Measurements from ENCODE around the gene SEC11C.

Gene SEC11C

DNA sequence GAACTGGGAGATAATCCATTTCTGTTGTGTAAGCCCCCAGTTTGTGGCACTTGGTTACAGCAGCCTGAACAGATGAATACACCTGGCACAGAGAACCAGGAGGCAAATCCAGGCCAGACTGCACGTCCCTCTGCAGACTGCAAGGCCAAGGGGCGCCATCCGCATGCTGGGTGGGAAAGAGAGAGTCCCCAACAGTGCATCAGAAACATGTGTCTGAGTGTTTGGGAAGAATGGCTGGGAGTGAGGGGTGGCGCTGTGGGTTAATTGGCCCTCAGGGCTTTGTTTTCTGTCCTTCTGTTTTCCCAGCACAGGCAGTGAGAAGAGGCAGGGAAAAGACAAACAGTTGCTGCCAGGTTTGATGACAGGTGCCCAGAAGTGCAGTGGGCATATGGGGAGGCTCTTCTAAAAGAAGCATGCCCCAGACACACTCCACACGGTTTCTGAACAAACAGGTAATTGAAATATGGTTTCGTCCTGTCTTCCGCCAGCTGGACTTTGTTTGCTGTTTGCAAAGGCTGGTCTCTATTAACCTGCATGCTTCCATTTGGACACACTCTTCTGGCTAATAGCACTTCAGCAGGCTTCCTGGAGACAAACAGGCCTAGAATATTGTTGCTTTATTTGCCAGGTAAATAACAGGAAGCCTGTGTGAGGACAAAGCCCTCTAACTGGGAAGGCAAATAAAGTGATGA, 43.4 kb upstream of the SEC11C start:
- Histone ChIP-seq H3K9me3 (ENCODE audit: control insufficient read depth, low read length) (no peaks in the 10 kb centered on the region), H2AFZ (no peak overlapping the region), H3K4me3 (ENCODE audit: low read depth, low read length) (no peak overlapping the region), H3K36me3 (ENCODE audit: control insufficient read depth, insufficient read depth, low read length) (no peaks in the 10 kb centered on the region), H3K4me2 (ENCODE audit: low read length) (no peak overlapping the region), H3K79me2 (no peaks in the 10 kb centered on the region), H3K27ac (no peak overlapping the region), H3K4me1 (no peaks in the 10 kb centered on the region), H3K27me3 (ENCODE audit: control insufficient read depth, insufficient read depth, low read length) (no peaks in the 10 kb centered on the region), H3K9ac (no peak overlapping the region)
- TF ChIP-seq, protein P1, sequence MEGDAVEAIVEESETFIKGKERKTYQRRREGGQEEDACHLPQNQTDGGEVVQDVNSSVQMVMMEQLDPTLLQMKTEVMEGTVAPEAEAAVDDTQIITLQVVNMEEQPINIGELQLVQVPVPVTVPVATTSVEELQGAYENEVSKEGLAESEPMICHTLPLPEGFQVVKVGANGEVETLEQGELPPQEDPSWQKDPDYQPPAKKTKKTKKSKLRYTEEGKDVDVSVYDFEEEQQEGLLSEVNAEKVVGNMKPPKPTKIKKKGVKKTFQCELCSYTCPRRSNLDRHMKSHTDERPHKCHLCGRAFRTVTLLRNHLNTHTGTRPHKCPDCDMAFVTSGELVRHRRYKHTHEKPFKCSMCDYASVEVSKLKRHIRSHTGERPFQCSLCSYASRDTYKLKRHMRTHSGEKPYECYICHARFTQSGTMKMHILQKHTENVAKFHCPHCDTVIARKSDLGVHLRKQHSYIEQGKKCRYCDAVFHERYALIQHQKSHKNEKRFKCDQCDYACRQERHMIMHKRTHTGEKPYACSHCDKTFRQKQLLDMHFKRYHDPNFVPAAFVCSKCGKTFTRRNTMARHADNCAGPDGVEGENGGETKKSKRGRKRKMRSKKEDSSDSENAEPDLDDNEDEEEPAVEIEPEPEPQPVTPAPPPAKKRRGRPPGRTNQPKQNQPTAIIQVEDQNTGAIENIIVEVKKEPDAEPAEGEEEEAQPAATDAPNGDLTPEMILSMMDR (IDR thresholded peaks at IDR 0.05) = no peak

GRCh38 chr18:59101830-59102414, 37.8 kb upstream of the SEC11C start:
- no peaks in the 10 kb centered on the region for H3K79me2 ChIP-seq
- no peak overlapping the region for H3K4me2 ChIP-seq (ENCODE audit: low read length)
- no peaks in the 10 kb centered on the region for H3K36me3 ChIP-seq (ENCODE audit: control insufficient read depth, insufficient read depth, low read length)
- no peak overlapping the region for H3K9ac ChIP-seq
- no peak overlapping the region for H3K4me3 ChIP-seq (ENCODE audit: low read depth, low read length)
- H3K27me3 ChIP-seq (ENCODE audit: control insufficient read depth, insufficient read depth, low read length) = no peaks in the 10 kb centered on the region
- no peak overlapping the region for H3K27ac ChIP-seq
- H3K9me3 ChIP-seq (ENCODE audit: control insufficient read depth, low read length) = no peaks in the 10 kb centered on the region
- no peaks in the 10 kb centered on the region for H3K4me1 ChIP-seq
- H2AFZ ChIP-seq = no peak overlapping the region
- TF ChIP-seq, protein P1 (IDR thresholded peaks at IDR 0.05) = no peak

GRCh38 chr18:59109375-59109774, 30.3 kb upstream of the SEC11C start:
- no peaks in the 10 kb centered on the region for H3K79me2 ChIP-seq
- no peak overlapping the region for H3K4me3 ChIP-seq (ENCODE audit: low read depth, low read length)
- H2AFZ ChIP-seq = no peak overlapping the region
- no peaks in the 10 kb centered on the region for H3K36me3 ChIP-seq (ENCODE audit: control insufficient read depth, insufficient read depth, low read length)
- no peak overlapping the region for H3K4me2 ChIP-seq (ENCODE audit: low read length)
- H3K9ac ChIP-seq = no peak overlapping the region
- TF ChIP-seq, protein P1 (IDR thresholded peaks at IDR 0.05) = no peak
- no peak overlapping the region for H3K27ac ChIP-seq
- H3K27me3 ChIP-seq (ENCODE audit: control insufficient read depth, insufficient read depth, low read length) = no peaks in the 10 kb centered on the region
- H3K4me1 ChIP-seq = no peaks in the 10 kb centered on the region
- no peaks in the 10 kb centered on the region for H3K9me3 ChIP-seq (ENCODE audit: control insufficient read depth, low read length)

DNA sequence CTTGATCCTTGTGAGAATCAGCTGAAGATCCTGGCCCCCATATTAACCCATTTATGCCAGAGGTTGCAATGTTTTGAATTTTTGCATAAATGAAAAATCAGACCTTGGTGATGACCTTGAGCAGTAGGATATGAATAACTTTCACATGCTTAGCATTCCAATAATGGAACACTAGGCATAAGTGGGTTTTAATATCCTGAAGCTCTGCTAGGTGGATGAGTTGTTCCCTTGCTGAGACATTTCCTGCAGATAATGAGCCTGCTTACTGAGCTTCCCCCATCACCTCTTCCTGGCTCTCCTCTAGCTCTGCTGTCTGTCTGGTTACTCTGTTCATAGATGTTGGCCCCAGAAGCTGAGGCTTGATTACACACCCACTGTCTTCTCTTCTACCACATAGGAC, 25.5 kb upstream of the SEC11C start:
- H3K9ac ChIP-seq = no peak overlapping the region
- no peak overlapping the region for H3K27ac ChIP-seq
- TF ChIP-seq, protein P1 (IDR thresholded peaks at IDR 0.05) = no peak
- no peaks in the 10 kb centered on the region for H3K79me2 ChIP-seq
- no peaks in the 10 kb centered on the region for H3K27me3 ChIP-seq (ENCODE audit: control insufficient read depth, insufficient read depth, low read length)
- H3K9me3 ChIP-seq (ENCODE audit: control insufficient read depth, low read length) = no peaks in the 10 kb centered on the region
- no peak overlapping the region for H3K4me2 ChIP-seq (ENCODE audit: low read length)
- H2AFZ ChIP-seq = no peak overlapping the region
- H3K4me3 ChIP-seq (ENCODE audit: low read depth, low read length) = no peak overlapping the region
- no peaks in the 10 kb centered on the region for H3K36me3 ChIP-seq (ENCODE audit: control insufficient read depth, insufficient read depth, low read length)
- H3K4me1 ChIP-seq = no peaks in the 10 kb centered on the region

All from parathyroid adenoma (tissue), 2 donors.